ENCODE data around the gene PMVK.

Gene PMVK

DNA sequence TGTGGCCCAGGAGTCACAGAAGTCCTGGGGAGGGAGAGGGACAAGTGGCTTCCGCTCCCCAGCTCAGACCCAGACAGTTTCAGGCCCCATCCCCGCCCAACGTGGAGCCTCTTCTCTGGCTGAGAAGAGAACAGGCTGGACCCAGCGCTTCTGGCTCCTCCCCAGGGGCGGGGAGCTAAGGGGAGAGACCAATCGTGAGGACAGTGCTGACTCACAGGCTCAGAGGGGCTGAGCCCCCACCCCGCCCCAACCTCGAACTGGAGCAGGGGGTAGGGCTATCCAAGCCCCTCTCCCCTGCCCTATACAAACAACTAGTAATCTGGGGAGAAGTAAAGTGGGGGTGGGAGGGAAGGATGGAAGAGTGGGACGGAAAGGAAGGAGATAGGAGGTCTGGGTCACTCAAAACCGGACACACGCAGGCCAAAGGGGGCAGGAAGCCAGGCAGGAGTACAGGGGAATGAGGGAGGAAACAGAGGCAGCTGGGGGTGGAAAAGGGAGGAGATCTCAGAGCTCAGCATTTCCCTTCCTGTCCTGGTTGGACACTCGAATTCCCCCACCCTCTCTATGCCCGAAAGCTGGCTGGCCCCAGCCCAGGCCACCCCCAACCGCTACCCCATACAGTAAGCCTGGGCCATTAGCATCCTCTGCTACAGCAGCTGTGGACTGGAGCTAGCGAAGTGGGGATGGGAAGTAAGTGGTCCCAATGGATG lies 34.3 kb upstream of the PMVK start, which contains the start of gene SHC1:
Gene SHC1 (minus strand): TSS at position 117 of the 710 bp plus-strand sequence. CDS start 221 bp downstream, outside the sequence.
- TF ChIP-seq CTCF (conservative IDR thresholded peaks at IDR 0.05) = no peak
- peak within 1 kb of the TSS; percentile 94; the same call in 1 of the 2 replicates for H3K27ac ChIP-seq

GRCh38 chr1:154969860-154970452 lies 33.4 kb upstream of the PMVK start:
- no peak for TF ChIP-seq CTCF (conservative IDR thresholded peaks at IDR 0.05)
- H3K27ac ChIP-seq = peak overlapping the region; percentile 94; the same call in 1 of the 2 replicates

GRCh38 chr1:154969246-154969645 lies 32.7 kb upstream of the PMVK start:
- no peak overlapping the region; the same call in 1 of the 2 replicates for H3K27ac ChIP-seq
- TF ChIP-seq CTCF (conservative IDR thresholded peaks at IDR 0.05) = no peak

- no peak for TF ChIP-seq CTCF (conservative IDR thresholded peaks at IDR 0.05)
- peak overlapping the region; percentile 20; the same call in 1 of the 2 replicates for H3K27ac ChIP-seq
These were observed 32.2 kb upstream of the PMVK start for GRCh38 chr1:154968731-154969130.

DNA sequence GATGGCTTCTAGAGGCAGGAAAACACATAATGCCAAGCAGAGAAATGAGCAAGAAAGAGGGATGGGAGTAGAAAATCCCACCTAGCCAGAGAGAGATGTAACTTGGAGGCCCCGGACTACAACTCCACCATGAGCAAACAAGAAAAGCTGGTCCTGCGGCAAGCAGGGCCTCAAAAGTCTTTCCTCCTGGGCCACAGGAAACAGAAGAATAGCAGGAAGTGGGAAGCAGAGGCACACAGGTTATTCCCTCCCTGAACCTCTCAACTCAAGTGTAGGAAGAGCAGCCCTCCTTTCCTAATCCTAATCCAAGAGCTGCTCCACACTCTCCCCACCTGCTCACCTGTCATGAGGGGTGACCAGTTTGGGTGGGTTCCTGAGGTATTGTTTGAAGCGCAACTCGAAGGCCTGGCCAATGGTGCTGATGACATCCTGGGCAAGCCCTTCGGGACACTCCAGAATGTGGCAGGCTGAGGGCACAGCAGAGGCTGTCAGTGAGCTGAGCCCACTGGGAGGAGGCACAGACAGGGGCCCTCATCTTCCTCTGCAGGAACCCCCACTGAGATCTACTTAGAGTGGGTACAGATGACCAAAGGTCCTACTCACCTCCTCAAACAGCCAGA lies 30.9 kb upstream of the PMVK start:
- TF ChIP-seq CTCF (conservative IDR thresholded peaks at IDR 0.05) = no peak
- peak overlapping the region; percentile 20 for H3K27ac ChIP-seq

DNA sequence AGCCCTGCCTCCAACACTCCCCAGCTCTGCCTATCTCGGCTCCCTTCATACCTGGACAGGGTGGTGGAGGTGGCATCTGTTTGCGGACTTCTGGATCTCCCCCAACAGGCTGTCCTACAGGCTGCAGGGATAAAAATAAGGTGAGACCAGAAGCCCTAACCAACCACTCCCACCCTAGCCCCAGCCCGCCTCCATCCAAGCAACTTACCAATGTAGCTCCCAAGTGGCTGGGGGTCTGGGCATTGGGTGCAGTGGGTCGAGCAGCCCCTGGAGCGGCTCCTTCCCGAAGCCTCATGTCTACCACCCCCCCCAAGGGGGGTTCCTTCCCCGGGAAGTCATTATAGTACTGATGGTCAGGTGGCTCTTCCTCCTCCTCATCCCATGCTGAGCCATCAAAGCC lies 29.6 kb upstream of the PMVK start:
- no peak overlapping the region for H3K27ac ChIP-seq
- no peak for TF ChIP-seq CTCF (conservative IDR thresholded peaks at IDR 0.05)

DNA sequence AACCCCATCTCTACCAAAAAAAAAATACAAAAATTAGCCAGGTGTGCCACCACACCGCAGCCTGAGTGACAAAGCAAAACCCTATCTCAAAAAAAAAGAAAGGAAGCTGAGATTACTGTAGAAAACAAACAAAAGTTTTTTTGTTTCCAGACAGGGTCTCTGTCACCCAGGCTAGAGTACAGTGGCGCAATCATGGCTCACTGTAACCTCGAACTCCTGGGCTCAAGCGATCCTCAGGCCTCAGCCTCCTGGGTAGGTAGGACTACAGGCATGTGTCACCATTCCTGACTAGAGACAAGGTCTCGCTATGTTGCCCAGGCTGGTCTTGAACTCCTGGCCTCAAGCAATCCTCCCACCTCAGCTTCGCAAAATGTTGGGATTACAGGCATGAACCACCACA lies 27.8 kb upstream of the PMVK start:
- peak overlapping the region; percentile 100; the same call in 1 of the 2 replicates for H3K27ac ChIP-seq
- TF ChIP-seq CTCF (conservative IDR thresholded peaks at IDR 0.05) = no peak
